Uterus (tissue), 2 donors: ENCODE measurements around the gene PLCL1.

Experiments used
- POLR2A ChIP-seq, 2 donors: fragments of 450-650 bp; IDR thresholded peaks; one replicate each; pipeline ENCODE4 v1.6.1; 2016; ENCODE audit warnings: antibody characterized with exemption in 2 of 2, mild to moderate bottlenecking in 1 of 2, moderate library complexity in 1 of 2
- TF ChIP-seq, protein P1 (sequence below), 4 experiments: fragments of 200-600 bp in 2 of 4; fragments of 450-650 bp in 2 of 4; sonication (generic) in 2 of 4; IDR thresholded peaks; one replicate each; pipeline ENCODE4 v1.5.1; 2016 to 2019; ENCODE audit warnings: antibody characterized with exemption in 4 of 4, mild to moderate bottlenecking in 2 of 4, moderate library complexity in 1 of 4

- TF ChIP-seq, protein P1, sequence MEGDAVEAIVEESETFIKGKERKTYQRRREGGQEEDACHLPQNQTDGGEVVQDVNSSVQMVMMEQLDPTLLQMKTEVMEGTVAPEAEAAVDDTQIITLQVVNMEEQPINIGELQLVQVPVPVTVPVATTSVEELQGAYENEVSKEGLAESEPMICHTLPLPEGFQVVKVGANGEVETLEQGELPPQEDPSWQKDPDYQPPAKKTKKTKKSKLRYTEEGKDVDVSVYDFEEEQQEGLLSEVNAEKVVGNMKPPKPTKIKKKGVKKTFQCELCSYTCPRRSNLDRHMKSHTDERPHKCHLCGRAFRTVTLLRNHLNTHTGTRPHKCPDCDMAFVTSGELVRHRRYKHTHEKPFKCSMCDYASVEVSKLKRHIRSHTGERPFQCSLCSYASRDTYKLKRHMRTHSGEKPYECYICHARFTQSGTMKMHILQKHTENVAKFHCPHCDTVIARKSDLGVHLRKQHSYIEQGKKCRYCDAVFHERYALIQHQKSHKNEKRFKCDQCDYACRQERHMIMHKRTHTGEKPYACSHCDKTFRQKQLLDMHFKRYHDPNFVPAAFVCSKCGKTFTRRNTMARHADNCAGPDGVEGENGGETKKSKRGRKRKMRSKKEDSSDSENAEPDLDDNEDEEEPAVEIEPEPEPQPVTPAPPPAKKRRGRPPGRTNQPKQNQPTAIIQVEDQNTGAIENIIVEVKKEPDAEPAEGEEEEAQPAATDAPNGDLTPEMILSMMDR (IDR thresholded peaks at IDR 0.05): no peak
- no peak for TF ChIP-seq POLR2A (IDR thresholded peaks at IDR 0.05)
These were observed 142.9 kb downstream of the PLCL1 start for GRCh38 chr2:197947219-197947757.
